Measurements from ENCODE around the gene FHIT. TPM values are rescaled to one million over a fixed set of nuclear protein-coding genes. Genes with fewer than 3 reads are reported as not detected.

Gene FHIT
- total and polyA plus RNA-seq, 2 donors from 2014 or later = 20.2 to 61.2 TPM

DNA sequence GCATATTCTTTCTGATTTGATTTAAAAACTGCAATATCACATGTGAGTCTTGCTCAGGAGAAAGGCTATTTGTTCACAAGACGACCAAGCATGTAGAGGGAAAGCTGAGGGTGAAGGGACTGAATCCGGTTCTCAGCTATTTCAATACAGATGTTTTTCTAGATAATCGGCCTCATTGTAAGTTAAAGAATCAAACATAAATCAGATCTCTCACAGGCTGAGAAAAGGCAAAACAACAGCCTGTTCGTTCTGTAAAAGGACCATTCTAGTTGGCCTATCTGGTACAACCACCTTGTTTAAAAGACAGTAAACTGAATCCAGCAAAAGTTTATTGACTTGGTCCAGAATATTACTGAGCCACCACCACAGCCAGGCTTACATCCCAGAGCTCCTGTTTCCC, 1155.7 kb downstream of the FHIT start:
- FAIRE-seq (no peak), DNase-seq (no peak)
- no peak overlapping the region for H3K27ac ChIP-seq (ENCODE audit: low read depth in 2 of 2, low read length in 2 of 2)
- H3K36me3 ChIP-seq (ENCODE audit: control insufficient read depth in 2 of 3, insufficient read depth in 3 of 3, low read length in 3 of 3) = no peaks in the 10 kb centered on the region
- H3K4me3 ChIP-seq (ENCODE audit: low read length in 3 of 3) = no peak overlapping the region
- H3K9ac ChIP-seq (ENCODE audit: low read length in 3 of 3) = no peak overlapping the region
- H3K4me1 ChIP-seq (ENCODE audit: control insufficient read depth in 2 of 3, insufficient read depth in 2 of 3, low read depth in 1 of 3, low read length in 3 of 3) = no peaks in the 10 kb centered on the region
- H3K9me3 ChIP-seq (ENCODE audit: control insufficient read depth in 2 of 3, insufficient read depth in 1 of 3, low read length in 3 of 3) = no peaks in the 10 kb centered on the region
- TF ChIP-seq, protein P1, sequence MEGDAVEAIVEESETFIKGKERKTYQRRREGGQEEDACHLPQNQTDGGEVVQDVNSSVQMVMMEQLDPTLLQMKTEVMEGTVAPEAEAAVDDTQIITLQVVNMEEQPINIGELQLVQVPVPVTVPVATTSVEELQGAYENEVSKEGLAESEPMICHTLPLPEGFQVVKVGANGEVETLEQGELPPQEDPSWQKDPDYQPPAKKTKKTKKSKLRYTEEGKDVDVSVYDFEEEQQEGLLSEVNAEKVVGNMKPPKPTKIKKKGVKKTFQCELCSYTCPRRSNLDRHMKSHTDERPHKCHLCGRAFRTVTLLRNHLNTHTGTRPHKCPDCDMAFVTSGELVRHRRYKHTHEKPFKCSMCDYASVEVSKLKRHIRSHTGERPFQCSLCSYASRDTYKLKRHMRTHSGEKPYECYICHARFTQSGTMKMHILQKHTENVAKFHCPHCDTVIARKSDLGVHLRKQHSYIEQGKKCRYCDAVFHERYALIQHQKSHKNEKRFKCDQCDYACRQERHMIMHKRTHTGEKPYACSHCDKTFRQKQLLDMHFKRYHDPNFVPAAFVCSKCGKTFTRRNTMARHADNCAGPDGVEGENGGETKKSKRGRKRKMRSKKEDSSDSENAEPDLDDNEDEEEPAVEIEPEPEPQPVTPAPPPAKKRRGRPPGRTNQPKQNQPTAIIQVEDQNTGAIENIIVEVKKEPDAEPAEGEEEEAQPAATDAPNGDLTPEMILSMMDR (IDR thresholded peaks at IDR 0.05; ENCODE audit: borderline replicate concordance, extremely low read depth, insufficient read depth) = no peak
- intact Hi-C loops (cut with DNase I) = no loop called here
- H3K27me3 ChIP-seq (ENCODE audit: control insufficient read depth, insufficient read depth, low read length) = no peaks in the 10 kb centered on the region

DNA sequence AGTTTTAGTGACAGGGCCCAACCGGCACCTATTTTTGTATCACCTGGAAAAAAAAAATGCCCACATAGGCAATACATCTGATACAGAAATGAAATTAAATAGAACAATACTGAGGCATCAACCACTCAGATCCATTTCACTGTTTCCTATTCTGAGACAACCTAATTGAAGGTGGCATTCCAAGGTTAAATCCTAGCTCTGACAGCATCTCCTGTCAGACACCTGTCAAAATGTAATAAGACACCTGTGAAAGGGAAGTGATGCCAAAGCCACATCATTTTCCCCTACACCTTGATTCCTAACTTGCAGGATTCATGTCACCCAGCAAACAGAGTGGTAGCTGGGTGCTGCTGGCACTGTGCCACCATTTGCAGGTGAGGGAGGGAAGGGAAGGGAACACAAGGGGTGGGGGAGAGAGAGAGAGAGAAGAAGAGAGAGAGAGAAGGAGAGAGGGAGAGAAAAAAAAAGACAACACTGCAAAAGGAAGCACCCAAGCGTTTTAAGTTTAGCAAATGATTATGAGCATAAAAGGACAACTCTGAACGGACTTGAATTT, 1156.8 kb downstream of the FHIT start:
- Histone ChIP-seq H3K4me1 (ENCODE audit: control insufficient read depth in 2 of 3, insufficient read depth in 2 of 3, low read depth in 1 of 3, low read length in 3 of 3) (no peaks in the 10 kb centered on the region), H3K36me3 (ENCODE audit: control insufficient read depth in 2 of 3, insufficient read depth in 3 of 3, low read length in 3 of 3) (no peaks in the 10 kb centered on the region), H3K9me3 (ENCODE audit: control insufficient read depth in 2 of 3, insufficient read depth in 1 of 3, low read length in 3 of 3) (no peaks in the 10 kb centered on the region), H3K4me3 (ENCODE audit: low read length in 3 of 3) (no peak overlapping the region), H3K27me3 (ENCODE audit: control insufficient read depth, insufficient read depth, low read length) (no peaks in the 10 kb centered on the region), H3K27ac (ENCODE audit: low read depth in 2 of 2, low read length in 2 of 2) (no peak overlapping the region), H3K9ac (ENCODE audit: low read length in 3 of 3) (no peak overlapping the region)
- intact Hi-C loops (cut with DNase I) = no loop called here
- TF ChIP-seq, protein P1 (IDR thresholded peaks at IDR 0.05; ENCODE audit: borderline replicate concordance, extremely low read depth, insufficient read depth) = no peak
- DNase-seq = no peak
- no peak for FAIRE-seq

DNA sequence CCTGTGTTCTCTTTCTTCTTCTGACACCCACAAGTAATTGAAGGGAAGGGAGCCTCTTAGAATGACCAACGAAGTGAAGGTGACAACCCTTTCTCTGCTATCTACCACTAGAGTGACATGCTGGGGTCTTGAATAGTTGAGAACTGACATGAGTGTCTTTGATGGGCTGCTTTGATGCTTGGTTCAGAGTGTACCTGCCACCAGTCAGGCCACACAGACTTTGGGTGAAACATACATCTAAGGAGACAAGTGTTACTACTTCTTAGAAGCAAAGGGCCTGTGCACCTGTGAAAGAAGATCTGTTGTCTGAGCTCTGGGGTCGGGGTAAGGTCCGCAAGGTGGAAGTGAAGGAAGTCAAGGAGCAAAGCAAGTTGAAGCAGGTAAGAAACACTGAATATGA, 1160.7 kb downstream of the FHIT start:
- H3K36me3 ChIP-seq (ENCODE audit: control insufficient read depth in 2 of 3, insufficient read depth in 3 of 3, low read length in 3 of 3) = no peaks in the 10 kb centered on the region
- no peak overlapping the region for H3K9ac ChIP-seq (ENCODE audit: low read length in 3 of 3)
- no peak overlapping the region for H3K27ac ChIP-seq (ENCODE audit: low read depth in 2 of 2, low read length in 2 of 2)
- no peaks in the 10 kb centered on the region for H3K27me3 ChIP-seq (ENCODE audit: control insufficient read depth, insufficient read depth, low read length)
- TF ChIP-seq, protein P1 (IDR thresholded peaks at IDR 0.05; ENCODE audit: borderline replicate concordance, extremely low read depth, insufficient read depth) = no peak
- FAIRE-seq = no peak
- no peak overlapping the region for H3K4me3 ChIP-seq (ENCODE audit: low read length in 3 of 3)
- DNase-seq = no peak
- intact Hi-C loops (cut with DNase I) = no loop called here
- H3K9me3 ChIP-seq (ENCODE audit: control insufficient read depth in 2 of 3, insufficient read depth in 1 of 3, low read length in 3 of 3) = no peaks in the 10 kb centered on the region
- no peaks in the 10 kb centered on the region for H3K4me1 ChIP-seq (ENCODE audit: control insufficient read depth in 2 of 3, insufficient read depth in 2 of 3, low read depth in 1 of 3, low read length in 3 of 3)

DNA sequence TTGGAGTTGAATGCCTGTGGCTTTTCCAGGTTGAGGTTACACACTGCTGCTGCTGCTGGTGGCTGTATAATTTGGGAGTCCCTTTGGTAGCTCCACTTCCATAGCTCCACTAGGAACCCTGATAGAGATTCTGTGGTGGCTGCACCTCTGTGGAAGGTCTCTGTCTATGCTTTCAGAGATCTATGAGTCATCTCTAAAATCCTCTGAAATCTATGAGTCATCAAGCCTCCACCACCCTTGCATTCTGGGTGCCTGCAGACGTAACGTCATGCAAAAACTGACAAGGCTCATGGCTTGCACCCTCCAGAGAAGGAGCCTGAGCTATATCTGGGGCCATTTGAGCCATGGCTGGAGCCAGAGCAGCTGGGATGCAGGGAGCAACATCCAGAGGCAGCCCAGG, 1164.4 kb downstream of the FHIT start:
- Histone ChIP-seq H3K9me3 (ENCODE audit: control insufficient read depth in 2 of 3, insufficient read depth in 1 of 3, low read length in 3 of 3) (no peaks in the 10 kb centered on the region), H3K4me3 (ENCODE audit: low read length in 3 of 3) (no peak overlapping the region), H3K36me3 (ENCODE audit: control insufficient read depth in 2 of 3, insufficient read depth in 3 of 3, low read length in 3 of 3) (no peaks in the 10 kb centered on the region), H3K9ac (ENCODE audit: low read length in 3 of 3) (no peak overlapping the region), H3K27ac (ENCODE audit: low read depth in 2 of 2, low read length in 2 of 2) (no peak overlapping the region), H3K4me1 (ENCODE audit: control insufficient read depth in 2 of 3, insufficient read depth in 2 of 3, low read depth in 1 of 3, low read length in 3 of 3) (no peaks in the 10 kb centered on the region), H3K27me3 (ENCODE audit: control insufficient read depth, insufficient read depth, low read length) (no peaks in the 10 kb centered on the region)
- intact Hi-C loops (cut with DNase I) = no loop called here
- DNase-seq = no peak
- TF ChIP-seq, protein P1 (IDR thresholded peaks at IDR 0.05; ENCODE audit: borderline replicate concordance, extremely low read depth, insufficient read depth) = no peak
- FAIRE-seq = no peak

All from kidney (tissue), 14 donors.